Renal cortex interstitium (tissue), 11 donors: ENCODE data around the gene ZNF500. TPM values are rescaled to one million over a fixed set of nuclear protein-coding genes. Genes with fewer than 3 reads are reported as not detected.
"Not testable (repeated sequence)": the region's sequence is repeated elsewhere in the genome, so short reads cannot be mapped to it uniquely, and the experiment has no call there.

Source experiments
- DNase-seq, 11 donors: peaks; one replicate each; pipeline ENCODE4 v3.0.0-alpha.2; 2013; ENCODE audit warnings: low read depth in 9 of 11, low spot score in 4 of 11; ENCODE audit errors: extremely low read depth in 1 of 11
- polyA plus RNA-seq, 3 donors: library from polyadenylated mRNA; unstranded; fragments of 120-200 nt; gene quantifications; one replicate each; pipeline ENCODE4 v1.2.1, GENCODE V29; 2013; ENCODE audit not compliant: insufficient read length in 3 of 3

ZNF500 gene
- polyA plus RNA-seq, 3 donors = 12.7 to 20.5 (median 18.5) TPM

DNA sequence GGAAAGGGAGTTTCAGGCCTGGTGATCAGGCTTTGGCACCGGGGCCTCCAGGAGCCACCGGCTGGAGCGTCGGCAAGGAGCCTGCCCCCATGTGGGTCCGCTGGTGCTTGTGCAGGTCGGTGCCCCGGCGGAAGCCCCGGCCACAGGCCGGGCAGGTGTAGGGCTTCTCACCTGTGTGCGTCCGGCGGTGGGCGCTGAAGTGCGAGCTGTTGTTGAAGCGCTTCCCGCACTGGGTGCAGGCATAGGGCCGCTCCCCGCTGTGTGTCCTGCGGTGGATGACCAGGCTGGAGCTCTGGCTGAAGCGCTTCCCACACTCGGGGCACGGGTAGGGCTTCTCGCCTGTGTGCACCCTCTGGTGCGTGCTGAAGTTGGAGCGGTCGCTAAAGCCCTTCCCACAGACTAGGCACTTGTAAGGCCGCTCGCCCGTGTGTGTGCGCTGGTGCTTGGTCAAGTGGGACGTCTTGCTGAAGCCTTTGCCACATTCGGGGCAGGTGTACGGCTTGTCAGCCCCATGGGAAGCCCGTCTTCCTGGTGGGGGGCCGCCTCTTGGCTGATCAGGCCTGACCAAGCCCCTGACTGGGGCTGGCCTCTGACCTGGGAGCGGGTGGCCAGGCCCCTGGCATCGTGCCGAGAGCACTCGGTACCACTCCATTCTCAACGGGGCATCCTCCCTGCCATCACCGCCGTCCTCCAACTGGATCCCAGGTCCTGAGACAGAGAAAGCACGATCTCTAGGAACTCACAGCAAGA is 14.4 kb downstream of the ZNF500 start:
- DNase-seq = no peak

DNA sequence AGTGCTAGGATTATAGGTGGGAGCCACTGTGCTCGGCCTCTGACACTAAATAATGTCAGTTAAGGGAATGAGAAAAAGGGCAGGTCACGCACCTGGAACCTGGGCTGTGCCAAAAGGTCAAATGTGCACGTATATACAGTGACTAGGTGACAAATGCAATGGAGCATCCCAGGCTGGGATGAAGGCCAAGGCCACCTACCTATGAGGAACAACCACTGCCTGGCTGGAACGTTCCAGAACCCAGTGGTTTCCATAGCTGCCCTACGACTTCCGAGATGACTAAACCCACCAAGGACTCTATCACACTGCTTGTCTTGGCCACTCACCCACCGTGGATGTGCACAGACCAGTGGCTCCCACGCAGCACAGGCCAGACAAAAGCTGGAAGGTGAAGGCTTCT is 16.1 kb downstream of the ZNF500 start:
- DNase-seq = no peak

DNA sequence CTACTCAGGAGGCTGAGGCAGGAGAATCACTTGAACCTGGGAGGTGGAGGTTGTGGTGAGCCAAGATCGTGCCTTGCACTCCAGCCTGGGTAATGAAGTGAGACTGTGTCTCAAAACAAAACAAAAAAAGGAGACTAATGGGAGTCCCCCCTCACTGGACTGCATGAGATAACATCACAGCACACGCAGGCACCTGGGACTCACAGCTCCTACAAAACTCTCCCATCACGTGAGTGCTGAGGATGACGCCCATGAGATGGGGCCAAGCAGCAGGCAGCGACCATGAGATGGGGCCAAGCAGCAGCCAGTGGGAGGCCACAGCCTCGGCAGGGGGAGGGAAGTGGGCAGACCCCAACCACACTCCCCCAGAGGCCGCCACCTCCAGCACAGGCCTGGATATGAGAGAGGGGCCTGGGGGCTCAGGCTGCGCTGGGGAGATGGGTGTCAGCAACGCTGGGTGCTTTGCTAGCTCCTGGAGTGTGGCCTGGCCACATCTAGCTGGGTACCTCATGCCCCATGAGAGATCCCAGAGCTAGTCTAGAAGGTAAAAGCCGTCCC is 17.2 kb downstream of the ZNF500 start:
- no peak for DNase-seq

DNA sequence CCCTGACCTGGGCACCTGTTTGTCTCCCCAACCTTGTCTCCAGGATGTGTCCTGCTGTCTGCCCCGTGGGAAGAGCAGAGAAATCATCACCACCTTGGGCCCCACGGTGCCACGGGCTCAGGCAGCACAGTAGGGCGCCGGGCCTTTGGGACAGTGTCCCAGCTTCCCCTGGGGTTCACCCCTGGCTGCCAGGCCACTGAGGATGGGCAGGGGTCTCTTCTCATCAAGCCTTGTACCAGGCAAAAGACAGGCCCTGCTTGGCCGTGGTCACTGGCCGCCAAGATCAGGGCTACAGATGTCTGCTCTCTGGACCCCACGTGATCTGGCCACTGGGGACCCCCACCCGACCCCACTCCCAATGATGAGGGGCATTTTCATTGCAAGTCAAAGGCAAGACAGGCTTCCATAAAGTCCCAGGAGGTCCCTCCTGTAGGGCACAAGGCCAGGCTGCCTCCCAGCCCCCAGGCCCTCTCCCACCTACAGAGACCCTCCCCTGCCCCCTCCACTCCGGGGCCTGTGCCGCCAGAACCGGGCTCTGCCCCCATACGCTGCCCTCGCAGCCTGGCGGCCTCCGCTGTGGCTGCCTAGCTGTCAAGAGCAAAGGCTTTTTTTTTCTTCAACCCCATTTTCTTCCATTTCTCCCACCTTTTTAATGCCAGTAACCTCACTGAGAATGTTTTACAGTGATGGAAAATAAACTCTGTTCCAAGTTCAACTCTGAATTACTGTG is 18.1 kb downstream of the ZNF500 start:
- DNase-seq = no peak

DNA sequence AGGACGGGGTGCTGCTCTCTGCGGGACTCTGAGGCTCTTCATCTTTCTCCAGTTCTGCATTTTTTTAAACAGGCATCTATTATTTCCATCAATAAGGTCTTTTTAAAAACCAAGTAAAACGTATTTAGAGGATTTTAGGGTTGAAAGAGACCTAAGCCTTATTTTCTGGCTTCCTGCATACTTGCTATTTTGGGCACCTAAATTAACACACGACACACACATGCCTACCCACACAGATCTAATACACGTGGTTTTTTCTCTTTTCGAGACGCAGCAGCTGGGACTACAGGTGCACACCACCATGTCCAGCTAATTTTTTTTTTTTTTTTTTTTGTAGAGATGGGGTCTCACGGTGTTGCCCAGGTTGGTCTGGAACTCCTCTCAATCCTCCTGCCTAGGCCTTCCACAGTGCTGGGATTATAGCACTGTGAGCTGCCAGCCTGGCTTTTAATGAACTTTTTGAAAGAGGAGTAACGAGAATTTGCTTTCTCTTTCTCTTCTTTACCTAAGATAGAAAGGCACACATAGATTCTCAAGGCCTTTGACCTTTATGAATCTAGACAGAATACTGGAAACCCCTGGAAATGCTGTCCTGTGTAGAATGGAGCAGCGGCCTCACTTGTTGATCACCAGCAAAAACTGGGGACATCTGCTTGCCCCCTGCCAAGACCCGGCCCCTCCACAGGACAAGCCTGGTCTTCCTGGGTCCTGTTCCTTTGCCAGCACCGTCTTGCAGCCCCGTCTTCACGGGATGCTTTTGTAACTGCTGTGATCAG is 18.9 kb downstream of the ZNF500 start:
- no peak for DNase-seq

DNA sequence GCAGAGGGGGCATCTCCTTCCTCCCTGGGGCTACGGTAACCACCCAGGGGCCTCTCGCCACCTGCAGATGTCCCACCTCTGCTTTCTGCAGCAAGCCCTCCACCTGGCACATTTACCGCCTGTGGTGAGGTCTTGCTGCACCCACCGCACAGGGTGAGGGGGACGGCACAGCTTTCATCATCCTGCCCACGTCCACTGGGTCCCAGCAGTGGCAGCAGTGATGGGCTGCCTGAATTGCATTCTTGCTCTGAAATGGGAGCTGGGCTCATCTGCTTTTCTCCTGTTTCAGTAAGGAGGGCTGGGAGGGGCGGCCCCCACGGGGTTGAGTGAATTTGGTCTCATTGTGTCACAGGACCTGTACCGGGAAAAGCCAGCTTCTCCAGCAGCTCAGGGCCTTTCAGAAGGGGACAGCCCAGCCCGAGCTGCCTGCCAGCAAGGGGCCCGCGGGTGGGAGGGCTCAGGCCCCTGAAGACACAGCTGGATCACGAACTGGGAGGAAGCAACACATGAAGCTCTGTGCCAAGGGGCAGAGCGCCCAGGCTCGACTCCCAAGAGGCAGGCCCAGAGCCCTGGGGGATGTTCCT is 19.9 kb downstream of the ZNF500 start:
- DNase-seq = no peak

DNA sequence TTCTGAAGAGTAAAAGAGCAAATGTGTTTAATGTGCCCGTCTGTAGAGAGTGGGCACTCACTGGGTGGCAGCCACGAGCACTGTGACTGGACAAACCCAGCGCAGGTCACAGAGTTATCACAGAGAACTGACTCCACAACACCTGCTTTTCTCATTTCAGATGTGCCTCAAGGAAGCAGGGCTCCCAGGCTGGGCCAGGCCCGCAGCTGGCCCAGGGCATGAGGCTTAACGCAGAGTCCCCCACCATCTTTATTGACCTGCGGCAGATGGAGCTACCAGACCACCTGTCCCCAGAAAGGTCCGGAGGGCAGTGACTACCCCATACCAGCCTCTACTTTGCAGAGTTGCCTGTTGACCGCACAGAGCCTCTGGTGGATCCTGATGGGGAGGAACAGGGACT is 20.7 kb downstream of the ZNF500 start:
- DNase-seq = no peak

DNA sequence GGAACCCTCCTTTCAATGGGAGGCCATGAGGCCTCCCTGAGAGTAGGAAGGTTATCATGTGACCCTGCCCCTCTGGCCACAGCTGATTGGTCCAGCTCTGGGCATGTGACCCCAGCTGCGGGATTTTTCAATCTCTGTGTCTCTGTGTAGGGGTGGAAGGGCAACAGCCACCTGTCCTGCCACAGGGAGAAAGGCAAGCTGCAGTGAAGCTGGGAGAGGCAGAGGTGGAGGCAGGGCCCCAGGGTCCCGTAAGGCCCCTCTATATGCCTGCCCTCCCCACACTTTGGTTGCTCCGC is 21.7 kb downstream of the ZNF500 start:
- no peak for DNase-seq

DNA sequence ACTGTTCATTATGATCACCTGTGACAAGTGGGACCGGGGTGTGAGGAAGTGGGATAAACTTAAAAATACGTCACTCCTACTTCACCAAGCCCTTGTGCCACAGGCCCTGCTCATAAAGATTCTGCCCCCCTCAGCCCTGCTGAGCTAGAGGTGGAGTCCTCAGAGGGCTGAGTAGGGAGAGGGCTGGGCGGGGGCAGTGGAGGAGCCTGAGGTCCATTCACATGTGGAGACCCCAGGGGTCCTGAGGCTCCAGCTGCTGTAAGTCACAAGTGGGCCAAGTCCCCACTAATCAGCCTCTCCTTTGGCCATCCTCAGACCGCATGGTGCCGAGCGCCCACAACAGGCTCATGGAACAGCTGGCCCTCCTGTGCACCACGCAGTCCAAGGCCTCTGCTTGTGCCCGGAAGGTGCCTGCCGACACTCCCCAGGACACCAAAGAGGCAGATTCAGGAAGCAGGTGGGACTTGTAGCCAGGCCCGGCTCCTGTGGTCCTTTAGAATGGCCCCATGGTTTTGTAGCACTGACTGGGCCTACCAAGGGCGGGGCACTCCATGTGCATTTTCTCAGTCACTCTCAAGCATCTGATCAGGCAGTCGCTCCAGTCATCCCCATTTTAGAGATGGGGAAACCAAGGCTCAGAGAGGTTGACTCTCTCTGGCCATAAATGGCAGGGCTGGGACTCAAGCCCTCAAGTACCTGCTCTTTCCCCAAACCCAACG is 22.2 kb downstream of the ZNF500 start:
- no peak for DNase-seq

DNA sequence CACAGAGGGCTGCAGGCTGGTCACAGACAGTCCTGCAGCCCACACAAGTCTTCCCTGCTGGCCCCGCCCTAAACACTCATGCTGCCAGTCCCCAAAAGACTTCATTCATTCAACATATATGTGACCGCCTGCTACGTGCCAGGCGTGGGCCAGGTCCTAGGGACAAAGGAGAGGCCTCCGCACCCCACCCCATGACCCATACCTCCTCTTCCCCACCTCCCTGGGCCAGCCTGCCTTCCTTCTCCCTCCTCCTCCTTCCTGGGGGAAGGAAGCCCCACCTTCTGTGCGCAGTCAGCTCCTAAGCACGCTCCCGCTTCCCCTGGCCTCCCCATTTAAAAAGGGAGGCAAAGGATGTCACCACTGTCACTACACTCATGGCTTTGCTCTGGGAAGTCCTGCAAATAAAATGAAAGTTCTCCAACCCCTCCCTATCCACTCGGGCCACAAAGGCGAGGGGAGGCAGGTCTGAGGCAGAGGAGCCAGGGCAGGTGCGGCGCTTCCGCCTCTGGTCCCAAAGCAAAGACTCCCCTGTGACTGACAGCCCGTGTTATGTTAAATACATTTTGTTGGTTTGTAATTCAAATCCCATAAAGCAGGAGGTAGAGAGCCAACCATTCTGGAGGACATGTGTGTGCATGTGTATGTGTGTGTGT is 23.6 kb downstream of the ZNF500 start:
- no peak for DNase-seq

DNA sequence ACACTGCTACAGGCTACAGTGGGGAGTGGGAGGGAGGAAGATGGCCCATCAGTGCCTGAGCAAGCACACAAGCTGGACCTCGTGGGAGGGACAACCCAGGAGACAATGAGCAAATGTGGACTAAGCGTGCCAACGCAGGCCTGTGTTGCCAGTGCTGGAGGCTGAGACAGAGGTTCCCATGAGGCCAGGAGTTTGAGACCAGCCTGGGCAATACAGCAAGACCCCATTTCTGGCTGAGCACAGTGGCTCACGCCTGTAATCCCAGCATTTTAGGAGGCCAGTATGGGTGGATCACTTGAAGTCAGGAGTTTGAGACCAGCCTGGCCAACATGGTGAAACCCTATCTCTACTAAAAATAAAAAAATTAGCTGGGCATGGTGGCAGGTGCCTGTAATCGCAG is 28.6 kb downstream of the ZNF500 start:
- not testable (repeated sequence) for DNase-seq

DNA sequence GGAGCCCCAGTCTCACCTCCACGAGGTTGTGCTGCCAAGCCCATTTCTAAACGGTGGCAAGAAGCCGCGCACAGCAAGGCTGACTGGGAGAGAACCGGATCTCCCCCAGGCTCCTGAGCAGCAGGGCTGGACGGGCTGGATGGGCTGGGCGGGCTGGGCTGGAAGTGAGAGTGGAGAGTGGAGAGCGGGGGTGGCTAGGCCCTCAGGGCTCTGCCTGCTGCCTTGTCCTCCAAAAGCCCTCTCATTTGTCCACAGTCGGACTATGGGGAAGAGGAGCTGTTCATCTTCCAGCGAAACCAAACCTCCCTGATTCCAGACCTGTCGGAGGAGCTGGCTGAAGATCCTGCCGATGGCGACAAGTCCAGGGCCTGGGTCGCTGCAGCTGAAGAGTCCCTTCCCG is 29.4 kb downstream of the ZNF500 start:
- DNase-seq = no peak

DNA sequence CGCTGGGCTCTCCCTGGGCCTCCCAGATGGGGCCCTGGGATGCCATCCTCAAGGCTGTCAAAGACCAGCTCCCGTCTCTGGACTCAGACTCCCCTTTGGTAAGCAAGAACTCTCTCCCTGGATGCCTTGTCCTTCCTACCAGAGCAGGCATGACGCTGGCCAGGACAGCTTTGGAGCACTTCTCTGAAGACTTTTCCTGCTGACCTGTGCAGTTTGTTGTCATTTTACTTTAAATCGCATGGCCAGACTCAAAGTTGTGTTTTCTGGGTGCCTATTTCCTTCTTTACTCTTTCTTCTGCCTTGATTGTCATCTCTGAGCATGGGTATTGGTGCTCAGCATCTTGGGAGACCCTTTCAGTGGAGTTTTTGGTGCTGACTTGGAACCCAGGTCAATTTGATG is 30.4 kb downstream of the ZNF500 start:
- no peak for DNase-seq

DNA sequence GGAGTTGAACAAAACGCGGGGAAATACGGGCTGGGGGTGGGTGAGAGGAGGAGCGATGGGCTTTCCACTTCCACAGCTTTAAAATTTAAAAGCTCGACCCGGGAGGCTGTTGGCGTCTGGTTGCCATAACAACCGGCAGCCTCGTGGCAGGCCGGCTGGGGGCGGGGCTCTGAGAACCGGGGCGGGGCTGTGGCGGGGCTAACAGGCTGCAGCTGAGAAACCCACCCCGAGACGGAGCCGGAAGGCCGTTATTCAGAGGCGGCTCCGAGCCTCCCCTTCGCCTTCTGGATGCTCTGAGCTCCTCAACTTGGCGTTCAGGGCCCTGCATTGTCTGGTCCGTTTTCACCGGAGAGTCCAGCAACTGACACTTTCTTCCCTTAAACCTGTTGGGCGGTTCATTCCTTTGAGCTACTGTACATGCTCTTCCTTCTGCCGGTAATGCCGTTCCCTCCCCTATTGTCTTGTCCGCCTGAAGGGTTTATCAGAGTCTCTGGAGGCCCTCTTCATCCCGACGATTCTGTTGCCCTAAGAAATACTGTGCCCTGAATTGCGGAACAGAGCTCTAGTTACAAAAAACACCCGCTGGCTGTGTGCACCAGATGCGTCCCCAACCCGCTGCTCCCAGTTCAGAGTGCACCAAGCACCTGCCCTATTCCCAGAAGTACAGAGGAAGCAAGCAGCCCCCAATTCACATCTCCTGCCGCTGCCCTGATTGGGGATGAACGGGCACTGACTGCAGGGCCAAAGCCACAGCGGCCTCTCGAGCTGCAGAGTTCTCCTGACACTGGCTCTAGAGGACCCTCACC is 32.0 kb downstream of the ZNF500 start:
- peak; percentile 58 to 82 (median 78) for DNase-seq

DNA sequence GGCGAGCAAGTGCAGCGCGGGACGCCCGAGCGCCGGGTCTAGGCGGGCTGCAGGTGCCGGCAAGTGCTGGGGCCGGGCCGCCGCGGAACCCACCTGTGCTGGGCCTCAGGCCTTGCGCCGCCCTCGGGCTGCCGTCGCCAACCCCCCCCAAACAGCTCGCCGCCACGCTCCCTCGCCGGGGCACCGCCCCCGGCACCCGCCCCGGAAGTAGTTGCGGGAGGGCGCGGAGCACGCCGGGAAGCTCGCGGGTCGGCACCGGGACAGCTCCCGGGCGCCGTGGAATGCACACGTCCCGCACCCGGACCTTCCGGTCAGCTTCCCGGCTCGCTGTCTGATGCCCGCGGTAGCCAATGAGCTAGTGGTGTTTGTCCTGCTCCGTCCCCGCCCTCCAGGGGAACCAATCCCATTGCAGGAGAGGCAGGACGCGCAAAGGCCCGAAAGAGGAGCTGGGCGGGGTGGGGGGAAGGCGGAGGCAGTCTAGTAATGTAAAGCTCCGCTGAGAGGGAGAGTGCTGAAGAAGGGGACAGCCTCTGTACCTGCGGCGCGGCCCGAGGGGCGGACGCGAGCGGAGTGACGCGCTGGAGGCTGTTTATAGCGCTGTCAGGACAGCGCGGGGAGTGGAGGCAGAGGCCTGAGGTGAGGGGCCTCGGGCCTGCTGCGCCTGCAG is 32.8 kb downstream of the ZNF500 start, which contains the start of the genes ANKS3 and DNAAF8:
ANKS3 (minus strand) TSS at position 209 of the 667 bp plus-strand sequence. CDS start 4,122 bp downstream, outside the sequence.
DNAAF8 (plus strand) TSS at position 475 of the 667 bp plus-strand sequence. CDS start 1,978 bp downstream, outside the sequence.
- DNase-seq = peak; percentile 77 to 95 (median 91)

DNA sequence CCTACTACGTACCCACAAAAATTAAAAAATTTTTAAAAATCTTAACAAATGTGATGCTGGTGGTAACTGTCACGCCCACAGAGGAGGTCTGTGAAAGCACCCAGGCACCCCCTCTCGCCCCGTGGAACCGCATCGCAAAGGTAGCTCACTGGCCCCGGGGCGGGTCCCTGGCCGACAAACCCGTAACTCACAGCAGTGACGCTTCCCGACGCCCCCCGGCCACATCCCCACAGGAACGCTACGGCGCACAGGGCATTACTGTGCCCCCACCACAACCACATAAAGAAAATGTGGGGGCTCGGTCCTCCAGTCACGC is 33.3 kb downstream of the ZNF500 start:
- no peak for DNase-seq

DNA sequence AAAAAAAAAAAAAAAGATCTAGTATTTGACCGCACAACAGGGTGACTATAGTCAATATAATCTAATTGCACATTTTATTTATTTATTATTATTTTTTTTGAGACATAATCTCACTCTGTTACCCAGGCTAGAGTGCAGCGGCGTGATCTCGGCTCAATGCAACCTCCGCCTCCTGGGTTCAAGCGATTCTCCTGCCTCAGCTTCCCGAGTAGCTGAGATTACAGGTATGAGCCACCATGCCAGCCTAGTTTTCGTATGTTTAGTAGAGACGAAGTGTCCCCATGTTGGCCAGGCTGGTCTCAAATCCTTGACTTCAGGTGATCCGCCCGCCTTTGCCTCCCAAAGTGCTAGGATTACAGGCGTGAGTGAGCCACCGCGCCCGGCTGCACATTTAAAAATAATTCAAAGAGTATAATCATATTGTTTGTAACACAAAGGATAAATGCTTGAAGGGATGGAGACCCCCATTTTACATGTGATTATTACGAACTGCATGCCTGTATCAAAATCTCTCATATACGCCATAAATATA is 33.7 kb downstream of the ZNF500 start:
- no peak for DNase-seq
